Ishikawa (cell line): ENCODE data around the gene EPB41.

ENCODE experiments used
- CEBPB ChIP-seq: IDR thresholded peaks from 2 replicates; pipeline ENCODE4 v1.6.1; 2012
- EP300 ChIP-seq: IDR thresholded peaks from 2 replicates; pipeline ENCODE4 v1.6.1; 2012; ENCODE audit warnings: borderline replicate concordance
- MAX ChIP-seq: IDR thresholded peaks from 2 replicates; pipeline ENCODE4 v1.6.1; 2012
- RAD21 ChIP-seq: IDR thresholded peaks from 2 replicates; pipeline ENCODE4 v1.6.1; 2012; ENCODE audit warnings: low read depth
- REST ChIP-seq: IDR thresholded peaks from 2 replicates; pipeline ENCODE4 v1.6.1; 2012; ENCODE audit warnings: low read depth, mild to moderate bottlenecking

- TF ChIP-seq RAD21 (no peak), CEBPB (no peak), EP300 (no peak), MAX (no peak), REST (no peak)
Observed at GRCh38 chr1:29105822-29106221, 191.5 kb downstream of the EPB41 start.
